Keratinocyte (primary cell): ENCODE measurements around the gene CABP2. TPM values are rescaled to one million over a fixed set of nuclear protein-coding genes. Genes with fewer than 3 reads are reported as not detected.

ENCODE experiments used
- DNase-seq: peaks from one replicate; pipeline ENCODE4 v3.0.0-alpha.2; 2011; ENCODE audit warnings: low read depth, missing footprints, low spot score
- FAIRE-seq: peaks from 2 replicates; lab custom pipeline; 2011; peaks lifted over from hg19 to GRCh38; lab: Jason Lieb, UNC
- H2AFZ ChIP-seq: 2 replicates; pipeline ENCODE4 v1.6.0; 2012; ENCODE audit warnings: low read length, control low read depth, inconsistent platforms; ENCODE audit not compliant: control insufficient read depth
- H3K27ac ChIP-seq: 2 replicates; pipeline ENCODE4 v1.5.1; 2011; ENCODE audit warnings: low read length; ENCODE audit not compliant: control insufficient read depth, insufficient read depth
- H3K27me3 ChIP-seq: 3 replicates; pipeline ENCODE4 v1.6.0; 2011; ENCODE audit warnings: low read length; ENCODE audit not compliant: control insufficient read depth, insufficient read depth; ENCODE audit errors: extremely low read depth
- H3K36me3 ChIP-seq, 2 experiments: 2 replicates in 1 of 2; 3 replicates in 1 of 2; pipeline ENCODE4 v1.5.1; 2011; ENCODE audit warnings: low read length in 2 of 2, mild to moderate bottlenecking in 1 of 2; ENCODE audit not compliant: control insufficient read depth in 2 of 2, insufficient read depth in 2 of 2; ENCODE audit errors: extremely low read depth in 1 of 2
- H3K4me1 ChIP-seq: 3 replicates; pipeline ENCODE4 v1.5.1; 2011; ENCODE audit warnings: low read length; ENCODE audit not compliant: control insufficient read depth, insufficient read depth; ENCODE audit errors: extremely low read depth
- H3K4me2 ChIP-seq: 3 replicates; pipeline ENCODE4 v1.6.0; 2011; ENCODE audit warnings: low read depth, low read length; ENCODE audit not compliant: control insufficient read depth, insufficient read depth; ENCODE audit errors: extremely low read depth
- H3K4me3 ChIP-seq, 3 experiments: fragments of 200-600 bp in 1 of 3; sonication (generic) in 1 of 3; 2 replicates in 2 of 3; 3 replicates in 1 of 3; pipeline ENCODE4 v1.5.1; 2011 to 2016; ENCODE audit warnings: low read length in 3 of 3, mild to moderate bottlenecking in 3 of 3, control low read depth in 2 of 3, inconsistent platforms in 1 of 3, low read depth in 1 of 3, mixed read lengths in 1 of 3, mixed run types in 1 of 3, moderate library complexity in 1 of 3; ENCODE audit not compliant: control insufficient read depth in 2 of 3, insufficient read depth in 2 of 3; ENCODE audit errors: extremely low read depth in 1 of 3
- H3K79me2 ChIP-seq: 2 replicates; pipeline ENCODE4 v1.6.0; 2012; ENCODE audit warnings: low read length; ENCODE audit not compliant: control insufficient read depth, insufficient read depth
- H3K9ac ChIP-seq: 3 replicates; pipeline ENCODE4 v1.6.0; 2011; ENCODE audit warnings: low read length; ENCODE audit not compliant: control insufficient read depth, insufficient read depth; ENCODE audit errors: extremely low read depth
- H3K9me1 ChIP-seq: 3 replicates; pipeline ENCODE4 v1.6.0; 2011; ENCODE audit warnings: low read length; ENCODE audit not compliant: control insufficient read depth, insufficient read depth; ENCODE audit errors: extremely low read depth
- H3K9me3 ChIP-seq: 2 replicates; pipeline ENCODE4 v1.5.1; 2012; ENCODE audit warnings: low read depth, low read length; ENCODE audit not compliant: control insufficient read depth
- H4K20me1 ChIP-seq: 3 replicates; pipeline ENCODE4 v1.6.0; 2011; ENCODE audit warnings: low read length; ENCODE audit not compliant: control insufficient read depth, insufficient read depth; ENCODE audit errors: extremely low read depth
- CTCF ChIP-seq, 3 experiments: IDR thresholded peaks in 1 of 3; conservative IDR thresholded peaks in 1 of 3; optimal IDR thresholded peaks in 1 of 3; 2 replicates in 2 of 3; 3 replicates in 1 of 3; pipeline versions ENCODE3 to v1.5.1; 2011; ENCODE audit warnings: low read length in 3 of 3, mild to moderate bottlenecking in 3 of 3, moderate library complexity in 2 of 3, control low read depth in 1 of 3, inconsistent platforms in 1 of 3; ENCODE audit not compliant: insufficient read depth in 2 of 3; ENCODE audit errors: extremely low read depth in 1 of 3
- EZH2 ChIP-seq: IDR thresholded peaks from one replicate; pipeline ENCODE4 v1.6.1; 2012; ENCODE audit warnings: inconsistent platforms, mild to moderate bottlenecking, low read length, moderate library complexity
- dilution Hi-C: fragments of 300-500 bp; cut with MboI; formaldehyde crosslinking; loops from one replicate; pipeline ENCODE4 v1.7.0; 2020; ENCODE audit warnings: low sequenced_read_pairs; ENCODE audit not compliant: extremely low pct_ligation_motif_present
- polyA plus RNA-seq, 5 experiments: library from polyadenylated mRNA; depleted of rRNA in 3 of 5; stranded (reverse) in 3 of 5; stranded (forward) in 1 of 5; unstranded in 1 of 5; fragments of >200 nt; gene quantifications; 1 replicate in 1 of 5; 2 replicates in 3 of 5; 3 replicates in 1 of 5; pipeline versions ENCODE4 v1.2.1 to v1.2.3, GENCODE V29; 2011 to 2012; ENCODE audit warnings: missing spikeins in 2 of 5, low read depth in 1 of 5, low replicate concordance in 1 of 5

CABP2 gene
- polyA plus RNA-seq, 1 donor (not counting 4 experiments of a cell fraction or from before 2014, with no cell fraction given), result not detected

GRCh38 chr11:67545280-67545679, 22.0 kb upstream of the CABP2 start:
- no peak for DNase-seq
- H3K27me3 ChIP-seq, result no peaks in the 10 kb centered on the region
- no peak overlapping the region for H3K27ac ChIP-seq
- TF ChIP-seq CTCF (optimal IDR thresholded peaks at IDR 0.05 in 1 of 3, IDR thresholded peaks at IDR 0.05 in 1 of 3, conservative IDR thresholded peaks at IDR 0.05 in 1 of 3; ENCODE audit: extremely low read depth in 1 of 3, insufficient read depth in 2 of 3, low read length in 3 of 3), result no peak
- no peak for TF ChIP-seq EZH2
- H3K9ac ChIP-seq, result no peak overlapping the region
- H3K9me3 ChIP-seq, result no peaks in the 10 kb centered on the region
- no peak for FAIRE-seq
- dilution Hi-C loops, result no loop called here
- no peaks in the 10 kb centered on the region for H3K9me1 ChIP-seq
- no peak overlapping the region for H2AFZ ChIP-seq
- no peaks in the 10 kb centered on the region for H3K36me3 ChIP-seq
- no peaks in the 10 kb centered on the region for H4K20me1 ChIP-seq
- no peak overlapping the region for H3K4me3 ChIP-seq
- H3K4me1 ChIP-seq, result peaks cover 3% of the 10 kb centered on the region
- no peaks in the 10 kb centered on the region for H3K79me2 ChIP-seq
- no peak overlapping the region for H3K4me2 ChIP-seq

- TF ChIP-seq EZH2 (no peak), CTCF (optimal IDR thresholded peaks at IDR 0.05 in 1 of 3, IDR thresholded peaks at IDR 0.05 in 1 of 3, conservative IDR thresholded peaks at IDR 0.05 in 1 of 3; ENCODE audit: extremely low read depth in 1 of 3, insufficient read depth in 2 of 3, low read length in 3 of 3) (no peak)
- Histone ChIP-seq H2AFZ (no peak overlapping the region), H3K9me3 (no peaks in the 10 kb centered on the region), H3K79me2 (no peaks in the 10 kb centered on the region), H3K36me3 (no peaks in the 10 kb centered on the region), H3K4me3 (no peak overlapping the region), H3K9ac (no peak overlapping the region), H3K9me1 (no peaks in the 10 kb centered on the region), H4K20me1 (no peaks in the 10 kb centered on the region), H3K27ac (no peak overlapping the region), H3K27me3 (no peaks in the 10 kb centered on the region), H3K4me2 (no peak overlapping the region), H3K4me1 (peaks cover 3% of the 10 kb centered on the region)
- FAIRE-seq (no peak), DNase-seq (no peak)
- dilution Hi-C loops, result no loop called here
Measured at GRCh38 chr11:67544616-67545242, 21.5 kb upstream of the CABP2 start.
